ENCODE data around the gene CABP7. TPM values are rescaled to one million over a fixed set of nuclear protein-coding genes. Genes with fewer than 3 reads are reported as not detected.

The CABP7 gene
- total and polyA plus RNA-seq, 2 donors (not counting 1 experiment from before 2014, with no cell fraction given), result 0.03 TPM; not detected in 1

DNA sequence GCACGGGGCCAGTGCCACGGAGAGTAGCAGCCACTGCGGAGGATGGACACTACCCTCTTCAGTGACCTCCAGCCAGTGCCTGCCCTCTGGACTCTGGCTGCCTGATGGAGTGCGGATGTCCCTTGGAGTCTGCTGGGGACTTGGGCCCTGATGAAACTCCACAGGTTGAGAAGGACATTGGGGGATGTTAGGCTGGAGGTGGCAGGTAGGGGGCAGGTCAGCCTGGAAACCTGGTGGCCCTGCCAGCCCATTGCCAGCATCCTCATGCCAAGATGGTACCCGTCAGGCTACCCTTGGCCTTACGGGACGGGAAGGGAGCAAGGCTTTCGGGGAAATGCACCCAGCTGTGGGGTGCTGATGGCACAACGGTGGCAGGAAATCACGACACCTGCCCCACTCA, 4.0 kb downstream of the CABP7 start:
- Histone ChIP-seq H3K27me3 (replicated peaks in 1 of 4; ENCODE audit: control extremely low read depth in 1 of 4, control insufficient read depth in 3 of 4, insufficient read depth in 4 of 4, low read length in 3 of 4) (peaks cover 0 to 28% (median 8%) of the 10 kb centered on the region in 4 experiments), H4K20me1 (ENCODE audit: control insufficient read depth, insufficient read depth, low read length, poor library complexity, severe bottlenecking) (no peaks in the 10 kb centered on the region), H2AFZ (ENCODE audit: insufficient read depth, low read depth, low read length, poor library complexity, severe bottlenecking) (no peak overlapping the region), H3K9me3 (ENCODE audit: control extremely low read depth in 1 of 3, control insufficient read depth in 2 of 3, insufficient read depth in 1 of 3, low read length in 2 of 3) (no peaks in the 10 kb centered on the region), H3K79me2 (ENCODE audit: control insufficient read depth, insufficient read depth, low read length) (no peaks in the 10 kb centered on the region), H3K4me2 (replicated peaks; ENCODE audit: low read depth, low read length, poor library complexity, severe bottlenecking) (no peak overlapping the region), H3K4me1 (ENCODE audit: control insufficient read depth in 2 of 2, insufficient read depth in 2 of 2, low read length in 2 of 2) (peaks cover 7 to 8% of the 10 kb centered on the region in 2 donors), H3K27ac (ENCODE audit: low read length in 2 of 2) (no peak overlapping the region), H3K36me3 (replicated peaks in 1 of 2; ENCODE audit: control extremely low read depth in 1 of 2, control insufficient read depth in 1 of 2, extremely low read depth in 1 of 2, insufficient read depth in 2 of 2, low read length in 1 of 2) (no peaks in the 10 kb centered on the region), H3K9ac (ENCODE audit: low read length) (no peak overlapping the region), H3K4me3 (ENCODE audit: control extremely low read depth in 1 of 5, extremely low read depth in 1 of 5, insufficient read depth in 1 of 5, low read depth in 2 of 5, low read length in 4 of 5) (no peak overlapping the region)
- POLR2A ChIA-PET, result no interaction called here
- intact Hi-C loops (cut with micrococcal nuclease), result no loop called here
- no peak for TF ChIP-seq EZH2 (IDR thresholded peaks at IDR 0.05; ENCODE audit: borderline replicate concordance, insufficient read depth, low read depth, low read length, poor library complexity, severe bottlenecking)
- TF ChIP-seq, protein P1, sequence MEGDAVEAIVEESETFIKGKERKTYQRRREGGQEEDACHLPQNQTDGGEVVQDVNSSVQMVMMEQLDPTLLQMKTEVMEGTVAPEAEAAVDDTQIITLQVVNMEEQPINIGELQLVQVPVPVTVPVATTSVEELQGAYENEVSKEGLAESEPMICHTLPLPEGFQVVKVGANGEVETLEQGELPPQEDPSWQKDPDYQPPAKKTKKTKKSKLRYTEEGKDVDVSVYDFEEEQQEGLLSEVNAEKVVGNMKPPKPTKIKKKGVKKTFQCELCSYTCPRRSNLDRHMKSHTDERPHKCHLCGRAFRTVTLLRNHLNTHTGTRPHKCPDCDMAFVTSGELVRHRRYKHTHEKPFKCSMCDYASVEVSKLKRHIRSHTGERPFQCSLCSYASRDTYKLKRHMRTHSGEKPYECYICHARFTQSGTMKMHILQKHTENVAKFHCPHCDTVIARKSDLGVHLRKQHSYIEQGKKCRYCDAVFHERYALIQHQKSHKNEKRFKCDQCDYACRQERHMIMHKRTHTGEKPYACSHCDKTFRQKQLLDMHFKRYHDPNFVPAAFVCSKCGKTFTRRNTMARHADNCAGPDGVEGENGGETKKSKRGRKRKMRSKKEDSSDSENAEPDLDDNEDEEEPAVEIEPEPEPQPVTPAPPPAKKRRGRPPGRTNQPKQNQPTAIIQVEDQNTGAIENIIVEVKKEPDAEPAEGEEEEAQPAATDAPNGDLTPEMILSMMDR (IDR thresholded peaks at IDR 0.05), result no peak
- Mint-ChIP-seq H3K27ac (no peak overlapping the region), H3K4me1 (peaks cover 6% of the 10 kb centered on the region), H3K9me3 (ENCODE audit: insufficient read depth) (no peaks in the 10 kb centered on the region), H3K4me3 (no peak overlapping the region), H3K27me3 (peaks cover 15% of the 10 kb centered on the region)
- CTCF ChIA-PET, result no interaction called here
- no peak for ATAC-seq (ENCODE audit: low read depth)
- WGBS (ENCODE audit: insufficient coverage), result 92% methylated on average over 8 of the region's 10 CpGs
- DNase-seq, result no peak

DNA sequence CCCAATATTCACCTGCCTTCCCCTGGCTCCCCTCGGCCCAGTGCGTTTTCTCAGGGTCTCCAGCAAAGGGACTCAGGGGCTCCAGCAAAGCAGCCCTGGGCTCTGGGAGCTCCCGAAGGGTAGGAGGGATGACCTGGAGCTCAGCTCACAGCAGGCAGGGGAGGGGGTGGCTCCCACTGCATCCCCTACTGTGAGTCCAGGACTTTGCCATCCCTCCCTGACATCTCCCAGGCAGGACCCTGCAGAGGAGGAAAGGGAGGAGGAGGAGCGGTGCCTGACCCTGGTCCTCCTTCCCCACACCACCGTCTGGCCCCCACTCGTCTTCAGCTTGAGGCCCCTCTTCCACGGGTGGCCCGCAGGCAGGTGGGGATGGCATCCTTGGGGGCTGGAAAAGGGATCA, 5.0 kb downstream of the CABP7 start:
- Histone ChIP-seq H3K27me3 (replicated peaks in 1 of 4; ENCODE audit: control extremely low read depth in 1 of 4, control insufficient read depth in 3 of 4, insufficient read depth in 4 of 4, low read length in 3 of 4) (peaks cover 0 to 19% (median 2%) of the 10 kb centered on the region in 4 experiments), H4K20me1 (ENCODE audit: control insufficient read depth, insufficient read depth, low read length, poor library complexity, severe bottlenecking) (no peaks in the 10 kb centered on the region), H3K9me3 (ENCODE audit: control extremely low read depth in 1 of 3, control insufficient read depth in 2 of 3, insufficient read depth in 1 of 3, low read length in 2 of 3) (no peaks in the 10 kb centered on the region), H3K27ac (ENCODE audit: low read length in 2 of 2) (no peak overlapping the region), H2AFZ (ENCODE audit: insufficient read depth, low read depth, low read length, poor library complexity, severe bottlenecking) (no peak overlapping the region), H3K9ac (ENCODE audit: low read length) (no peak overlapping the region), H3K4me3 (ENCODE audit: control extremely low read depth in 1 of 5, extremely low read depth in 1 of 5, insufficient read depth in 1 of 5, low read depth in 2 of 5, low read length in 4 of 5) (no peak overlapping the region), H3K36me3 (replicated peaks in 1 of 2; ENCODE audit: control extremely low read depth in 1 of 2, control insufficient read depth in 1 of 2, extremely low read depth in 1 of 2, insufficient read depth in 2 of 2, low read length in 1 of 2) (no peaks in the 10 kb centered on the region), H3K79me2 (ENCODE audit: control insufficient read depth, insufficient read depth, low read length) (no peaks in the 10 kb centered on the region), H3K4me1 (ENCODE audit: control insufficient read depth in 2 of 2, insufficient read depth in 2 of 2, low read length in 2 of 2) (no peaks in the 10 kb centered on the region), H3K4me2 (replicated peaks; ENCODE audit: low read depth, low read length, poor library complexity, severe bottlenecking) (no peak overlapping the region)
- WGBS (ENCODE audit: insufficient coverage), result 87% methylated on average over 4 of the region's 8 CpGs
- Mint-ChIP-seq H3K9me3 (ENCODE audit: insufficient read depth) (no peaks in the 10 kb centered on the region), H3K27me3 (peaks cover 7% of the 10 kb centered on the region), H3K4me1 (peaks cover 2% of the 10 kb centered on the region), H3K27ac (no peak overlapping the region), H3K4me3 (no peak overlapping the region)
- CTCF ChIA-PET, result interaction anchor here (0.9 kb wide), 1 partner anchor 280 kb away, joined by 3 read pairs; no protein-coding TSS in a partner anchor
- ATAC-seq (ENCODE audit: low read depth), result no peak
- POLR2A ChIA-PET, result no interaction called here
- TF ChIP-seq, protein P1 (IDR thresholded peaks at IDR 0.05), result no peak
- TF ChIP-seq EZH2 (IDR thresholded peaks at IDR 0.05; ENCODE audit: borderline replicate concordance, insufficient read depth, low read depth, low read length, poor library complexity, severe bottlenecking), result no peak
- intact Hi-C loops (cut with micrococcal nuclease), result no loop called here
- no peak for DNase-seq
